HG03558 (cell line): ENCODE measurements around the gene C10orf95.

Experiments used
- ATAC-seq: cut with Tn5 transposase; IDR thresholded peaks from one replicate; pipeline ENCODE4 v1.9.1; 2021; ENCODE audit warnings: moderate number of reproducible peaks; ENCODE audit not compliant: unreplicated experiment; ENCODE audit errors: extremely low read depth

C10orf95 gene

GRCh38 chr10:102435529-102436233, 15.7 kb downstream of the C10orf95 start:
- ATAC-seq, result no peak

GRCh38 chr10:102435133-102435497, 16.2 kb downstream of the C10orf95 start:
- no peak for ATAC-seq

- no peak for ATAC-seq
Measured at GRCh38 chr10:102434394-102435132, 16.8 kb downstream of the C10orf95 start.

- ATAC-seq, result no peak
Measured at GRCh38 chr10:102433619-102434046, 17.7 kb downstream of the C10orf95 start.

GRCh38 chr10:102432162-102432950, 19.0 kb downstream of the C10orf95 start, which contains the start of gene CUEDC2:
TSS of gene CUEDC2 (minus strand) at chr10:102432574. CDS start at chr10:102425188, 7,386 bp downstream.
- ATAC-seq, result peak; percentile 73

GRCh38 chr10:102431452-102432124, 19.8 kb downstream of the C10orf95 start:
- no peak for ATAC-seq

GRCh38 chr10:102429468-102429867, 21.9 kb downstream of the C10orf95 start:
- ATAC-seq, result no peak

GRCh38 chr10:102426803-102427287, 24.5 kb downstream of the C10orf95 start:
- no peak for ATAC-seq

- no peak for ATAC-seq
Measured at GRCh38 chr10:102425444-102425843, 25.9 kb downstream of the C10orf95 start.

- no peak for ATAC-seq
Measured at GRCh38 chr10:102424916-102425315, 26.4 kb downstream of the C10orf95 start.

GRCh38 chr10:102424145-102424544, 27.2 kb downstream of the C10orf95 start:
- ATAC-seq, result no peak

- ATAC-seq, result no peak
Measured at GRCh38 chr10:102423372-102423968, 27.9 kb downstream of the C10orf95 start.

- ATAC-seq, result no peak
Measured at GRCh38 chr10:102422545-102423129, 28.7 kb downstream of the C10orf95 start.

- no peak for ATAC-seq
Measured at GRCh38 chr10:102421757-102422512, 29.4 kb downstream of the C10orf95 start.

- ATAC-seq, result no peak
Measured at GRCh38 chr10:102421507-102421756, 29.9 kb downstream of the C10orf95 start.

- ATAC-seq, result peak; percentile 39
Measured at GRCh38 chr10:102420714-102421506, 30.4 kb downstream of the C10orf95 start, which contains the start of gene FBXL15. TSS of gene FBXL15 (plus strand) at chr10:102420836. CDS start at chr10:102421130, 294 bp downstream.

GRCh38 chr10:102420181-102420713, 31.1 kb downstream of the C10orf95 start:
- no peak for ATAC-seq
